Neural cell (in vitro differentiated cells): ENCODE results near the gene PER2. TPM values are rescaled to one million over a fixed set of nuclear protein-coding genes. Genes with fewer than 3 reads are reported as not detected.

ENCODE experiments used
- H2AFZ ChIP-seq: fragments of 200-600, 300-800 bp; sonication (generic), shearing (Covaris generic); 2 replicates; pipeline ENCODE4 v1.6.0; 2014; ENCODE audit warnings: low read depth, mild to moderate bottlenecking, antibody characterized with exemption, low read length, moderate library complexity
- H3F3A ChIP-seq: fragments of 200-600 bp; shearing (Covaris generic); 2 replicates; pipeline ENCODE4 v1.6.1; 2016; ENCODE audit warnings: mild to moderate bottlenecking, moderate library complexity, mixed read lengths, antibody characterized with exemption, low read length; ENCODE audit not compliant: insufficient read depth, poor library complexity, severe bottlenecking
- H3K27ac ChIP-seq: fragments of 200-600, 300-800 bp; sonication (generic), shearing (Covaris generic); 2 replicates; pipeline ENCODE4 v1.5.1; 2014; ENCODE audit warnings: mild to moderate bottlenecking, low read length, moderate library complexity
- H3K27me3 ChIP-seq: fragments of 300-800, 200-600 bp; sonication (generic), shearing (Covaris generic); 2 replicates; pipeline ENCODE4 v1.6.0; 2014; ENCODE audit warnings: mild to moderate bottlenecking, low read depth, low read length, moderate library complexity; ENCODE audit not compliant: insufficient read depth
- H3K36me3 ChIP-seq: fragments of 300-800, 200-600 bp; sonication (generic), shearing (Covaris generic); 2 replicates; pipeline ENCODE4 v1.5.1; 2014; ENCODE audit warnings: mild to moderate bottlenecking, antibody characterized with exemption, low read length, moderate library complexity; ENCODE audit not compliant: insufficient read depth
- H3K4me2 ChIP-seq: fragments of 300-800, 200-600 bp; sonication (generic), shearing (Covaris generic); 2 replicates; pipeline ENCODE4 v1.6.0; 2014; ENCODE audit warnings: mild to moderate bottlenecking, low read length
- H3K4me3 ChIP-seq: fragments of 300-800, 200-600 bp; sonication (generic), shearing (Covaris generic); 2 replicates; pipeline ENCODE4 v1.5.1; 2014; ENCODE audit warnings: mild to moderate bottlenecking, low read length, moderate library complexity
- H3K79me2 ChIP-seq: fragments of 200-600 bp; shearing (Covaris generic); replicated peaks from 2 replicates; pipeline ENCODE4 v1.6.0; 2014; ENCODE audit warnings: mild to moderate bottlenecking, low read length, moderate library complexity; ENCODE audit not compliant: insufficient read depth
- H3K9ac ChIP-seq: fragments of 300-800, 200-600 bp; sonication (generic), shearing (Covaris generic); 2 replicates; pipeline ENCODE4 v1.6.1; 2016; ENCODE audit warnings: mild to moderate bottlenecking, low read length, mixed read lengths
- H3K9me2 ChIP-seq: fragments of 200-600 bp; shearing (Covaris generic); 2 replicates; pipeline ENCODE4 v1.6.1; 2016; ENCODE audit warnings: mild to moderate bottlenecking, low read length, mixed read lengths; ENCODE audit not compliant: insufficient read depth
- H3K9me3 ChIP-seq: fragments of 200-600, 300-800 bp; sonication (generic), shearing (Covaris generic); 2 replicates; pipeline ENCODE4 v1.6.1; 2016; ENCODE audit warnings: mild to moderate bottlenecking, mixed run types, low read length, moderate library complexity, mixed read lengths
- H4K20me1 ChIP-seq: fragments of 200-600 bp; shearing (Covaris generic); 2 replicates; pipeline ENCODE4 v1.6.1; 2016; ENCODE audit warnings: mild to moderate bottlenecking, mixed run types; ENCODE audit not compliant: insufficient read depth
- EP300 ChIP-seq: fragments of 450-650 bp; conservative IDR thresholded peaks from 2 replicates; pipeline ENCODE4 v1.6.1; 2014; ENCODE audit warnings: antibody characterized with exemption, mild to moderate bottlenecking, moderate library complexity; ENCODE audit not compliant: poor library complexity, severe bottlenecking
- EZH2 ChIP-seq: fragments of 200-600, 300-800 bp; shearing (Covaris generic), sonication (generic); IDR thresholded peaks from 2 replicates; pipeline ENCODE4 v1.6.1; 2014; ENCODE audit warnings: antibody characterized with exemption, low read length, borderline replicate concordance, mild to moderate bottlenecking; ENCODE audit not compliant: insufficient read depth, poor library complexity, severe bottlenecking
- MXI1 ChIP-seq: fragments of 450-650 bp; conservative IDR thresholded peaks from 2 replicates; pipeline ENCODE4 v1.6.1; 2014; ENCODE audit warnings: antibody characterized with exemption, mild to moderate bottlenecking; ENCODE audit not compliant: poor library complexity, severe bottlenecking
- POLR2AphosphoS5 ChIP-seq: IDR thresholded peaks from 2 replicates; pipeline ENCODE4 v1.6.1; 2012
- RAD21 ChIP-seq: fragments of 450-650 bp; conservative IDR thresholded peaks from 2 replicates; pipeline ENCODE4 v1.6.1; 2014; ENCODE audit warnings: antibody characterized with exemption, mild to moderate bottlenecking, moderate library complexity
- SMC3 ChIP-seq: fragments of 450-650 bp; conservative IDR thresholded peaks from 2 replicates; pipeline ENCODE4 v1.6.1; 2014; ENCODE audit warnings: antibody characterized with exemption, mild to moderate bottlenecking, moderate library complexity; ENCODE audit not compliant: poor library complexity
- TAF1 ChIP-seq: IDR thresholded peaks from 2 replicates; pipeline ENCODE4 v1.6.1; 2012; ENCODE audit warnings: low read depth
- polyA plus RNA-seq: library from polyadenylated mRNA; depleted of rRNA; stranded (reverse); fragments of >200 nt; gene quantifications from 2 replicates; pipeline ENCODE4 v1.2.3, GENCODE V29; 2014
- TF ChIP-seq, protein P1 (sequence below): IDR thresholded peaks from 2 replicates; pipeline ENCODE4 v1.6.1; 2012; ENCODE audit warnings: borderline replicate concordance
- TF ChIP-seq, protein P2 (sequence below): fragments of 450-650 bp; IDR thresholded peaks from 2 replicates; pipeline ENCODE4 v1.5.1; 2014; ENCODE audit warnings: antibody characterized with exemption, mild to moderate bottlenecking, moderate library complexity; ENCODE audit not compliant: poor library complexity, severe bottlenecking

PER2 gene
- polyA plus RNA-seq, 1 donor from 2014 or later = 3.2 TPM

DNA sequence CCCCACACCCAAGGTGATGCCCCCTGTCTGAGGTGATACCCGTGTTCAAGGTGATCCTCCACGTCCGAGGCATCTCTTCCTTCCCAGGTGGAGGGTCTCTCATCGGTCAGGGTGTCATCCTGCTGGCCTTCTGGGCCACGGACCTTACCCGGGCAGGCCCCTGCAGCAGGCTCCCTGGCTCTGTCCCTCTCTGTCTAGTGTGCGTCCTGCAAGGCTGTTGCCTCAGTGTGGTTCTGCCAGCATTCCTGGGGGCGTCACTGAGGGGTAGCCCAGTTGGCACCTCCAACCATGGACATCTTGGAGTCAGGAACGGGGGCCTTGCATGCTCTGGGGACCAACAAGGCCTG, 5.6 kb upstream of the PER2 start:
- H3K4me2 ChIP-seq = no peak overlapping the region
- no peak overlapping the region for H3K27ac ChIP-seq
- no peak for TF ChIP-seq TAF1
- no peak for TF ChIP-seq MXI1
- TF ChIP-seq RAD21 = no peak
- TF ChIP-seq, protein P1, sequence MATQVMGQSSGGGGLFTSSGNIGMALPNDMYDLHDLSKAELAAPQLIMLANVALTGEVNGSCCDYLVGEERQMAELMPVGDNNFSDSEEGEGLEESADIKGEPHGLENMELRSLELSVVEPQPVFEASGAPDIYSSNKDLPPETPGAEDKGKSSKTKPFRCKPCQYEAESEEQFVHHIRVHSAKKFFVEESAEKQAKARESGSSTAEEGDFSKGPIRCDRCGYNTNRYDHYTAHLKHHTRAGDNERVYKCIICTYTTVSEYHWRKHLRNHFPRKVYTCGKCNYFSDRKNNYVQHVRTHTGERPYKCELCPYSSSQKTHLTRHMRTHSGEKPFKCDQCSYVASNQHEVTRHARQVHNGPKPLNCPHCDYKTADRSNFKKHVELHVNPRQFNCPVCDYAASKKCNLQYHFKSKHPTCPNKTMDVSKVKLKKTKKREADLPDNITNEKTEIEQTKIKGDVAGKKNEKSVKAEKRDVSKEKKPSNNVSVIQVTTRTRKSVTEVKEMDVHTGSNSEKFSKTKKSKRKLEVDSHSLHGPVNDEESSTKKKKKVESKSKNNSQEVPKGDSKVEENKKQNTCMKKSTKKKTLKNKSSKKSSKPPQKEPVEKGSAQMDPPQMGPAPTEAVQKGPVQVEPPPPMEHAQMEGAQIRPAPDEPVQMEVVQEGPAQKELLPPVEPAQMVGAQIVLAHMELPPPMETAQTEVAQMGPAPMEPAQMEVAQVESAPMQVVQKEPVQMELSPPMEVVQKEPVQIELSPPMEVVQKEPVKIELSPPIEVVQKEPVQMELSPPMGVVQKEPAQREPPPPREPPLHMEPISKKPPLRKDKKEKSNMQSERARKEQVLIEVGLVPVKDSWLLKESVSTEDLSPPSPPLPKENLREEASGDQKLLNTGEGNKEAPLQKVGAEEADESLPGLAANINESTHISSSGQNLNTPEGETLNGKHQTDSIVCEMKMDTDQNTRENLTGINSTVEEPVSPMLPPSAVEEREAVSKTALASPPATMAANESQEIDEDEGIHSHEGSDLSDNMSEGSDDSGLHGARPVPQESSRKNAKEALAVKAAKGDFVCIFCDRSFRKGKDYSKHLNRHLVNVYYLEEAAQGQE = no peak
- TF ChIP-seq POLR2AphosphoS5 = no peak
- H3K4me3 ChIP-seq = no peak overlapping the region
- H3K36me3 ChIP-seq = no peaks in the 10 kb centered on the region
- no peaks in the 10 kb centered on the region for H3K79me2 ChIP-seq
- no peaks in the 10 kb centered on the region for H3F3A ChIP-seq
- H2AFZ ChIP-seq = no peak overlapping the region
- no peaks in the 10 kb centered on the region for H4K20me1 ChIP-seq
- no peaks in the 10 kb centered on the region for H3K27me3 ChIP-seq
- no peaks in the 10 kb centered on the region for H3K9me3 ChIP-seq
- no peaks in the 10 kb centered on the region for H3K9me2 ChIP-seq
- H3K9ac ChIP-seq = no peak overlapping the region

DNA sequence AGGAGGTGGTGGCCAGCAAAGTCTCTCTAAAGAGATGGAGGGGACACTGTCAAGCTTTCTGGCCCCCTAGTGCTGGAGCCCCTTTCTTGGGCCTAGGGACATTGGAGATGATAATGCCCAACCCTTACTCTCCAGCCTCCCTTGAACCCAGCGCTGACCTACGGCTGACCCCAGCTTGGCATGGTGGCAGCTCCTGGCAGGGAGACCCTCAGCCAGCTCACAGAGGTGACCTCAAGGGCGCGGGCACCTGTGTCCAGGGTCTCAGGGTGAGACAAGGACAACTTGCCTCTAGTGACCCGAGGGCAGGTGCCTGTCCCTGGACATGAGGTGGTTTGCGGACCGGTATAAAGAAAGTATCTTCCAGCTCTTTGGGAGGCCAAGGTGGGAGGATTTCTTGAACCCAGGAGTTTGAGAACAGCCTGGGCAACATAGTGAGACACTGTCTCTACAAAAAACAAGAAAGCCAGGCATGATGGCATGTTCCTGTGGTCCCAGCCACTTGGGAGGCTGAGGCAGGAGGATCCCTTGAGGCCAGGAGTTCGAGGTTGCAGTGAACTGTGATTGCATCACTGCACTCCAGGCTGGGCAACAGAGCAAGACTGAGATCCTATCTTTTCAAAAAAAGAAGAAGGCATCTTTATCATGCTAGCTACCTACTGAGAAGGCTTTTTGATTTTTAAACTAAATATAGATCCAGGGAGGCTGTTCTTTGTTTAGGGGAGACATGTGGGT, 3.3 kb upstream of the PER2 start:
- Histone ChIP-seq H2AFZ (no peak overlapping the region), H3K27ac (no peak overlapping the region), H3K9me3 (no peaks in the 10 kb centered on the region), H3K4me3 (no peak overlapping the region), H3K9me2 (no peaks in the 10 kb centered on the region), H3K4me2 (no peak overlapping the region), H4K20me1 (no peaks in the 10 kb centered on the region), H3K36me3 (no peaks in the 10 kb centered on the region), H3K9ac (no peak overlapping the region), H3K79me2 (peaks cover 11% of the 10 kb centered on the region), H3K27me3 (no peaks in the 10 kb centered on the region), H3F3A (no peaks in the 10 kb centered on the region)
- TF ChIP-seq, protein P2, sequence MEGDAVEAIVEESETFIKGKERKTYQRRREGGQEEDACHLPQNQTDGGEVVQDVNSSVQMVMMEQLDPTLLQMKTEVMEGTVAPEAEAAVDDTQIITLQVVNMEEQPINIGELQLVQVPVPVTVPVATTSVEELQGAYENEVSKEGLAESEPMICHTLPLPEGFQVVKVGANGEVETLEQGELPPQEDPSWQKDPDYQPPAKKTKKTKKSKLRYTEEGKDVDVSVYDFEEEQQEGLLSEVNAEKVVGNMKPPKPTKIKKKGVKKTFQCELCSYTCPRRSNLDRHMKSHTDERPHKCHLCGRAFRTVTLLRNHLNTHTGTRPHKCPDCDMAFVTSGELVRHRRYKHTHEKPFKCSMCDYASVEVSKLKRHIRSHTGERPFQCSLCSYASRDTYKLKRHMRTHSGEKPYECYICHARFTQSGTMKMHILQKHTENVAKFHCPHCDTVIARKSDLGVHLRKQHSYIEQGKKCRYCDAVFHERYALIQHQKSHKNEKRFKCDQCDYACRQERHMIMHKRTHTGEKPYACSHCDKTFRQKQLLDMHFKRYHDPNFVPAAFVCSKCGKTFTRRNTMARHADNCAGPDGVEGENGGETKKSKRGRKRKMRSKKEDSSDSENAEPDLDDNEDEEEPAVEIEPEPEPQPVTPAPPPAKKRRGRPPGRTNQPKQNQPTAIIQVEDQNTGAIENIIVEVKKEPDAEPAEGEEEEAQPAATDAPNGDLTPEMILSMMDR = no peak
- TF ChIP-seq EZH2 (no peak), MXI1 (no peak), RAD21 (no peak), POLR2AphosphoS5 (no peak), EP300 (no peak), SMC3 (no peak), TAF1 (no peak)
- TF ChIP-seq, protein P1 = no peak
